Fibroblast of skin of right quadriceps (primary cell): ENCODE results near the gene TACC3.

Source experiments
- DNase-seq: peaks from one replicate; pipeline ENCODE4 v3.0.0-alpha.2; 2013

Gene TACC3

GRCh38 chr4:1748465-1748995 is 27.2 kb downstream of the TACC3 start:
- peak; percentile 56 for DNase-seq

DNA sequence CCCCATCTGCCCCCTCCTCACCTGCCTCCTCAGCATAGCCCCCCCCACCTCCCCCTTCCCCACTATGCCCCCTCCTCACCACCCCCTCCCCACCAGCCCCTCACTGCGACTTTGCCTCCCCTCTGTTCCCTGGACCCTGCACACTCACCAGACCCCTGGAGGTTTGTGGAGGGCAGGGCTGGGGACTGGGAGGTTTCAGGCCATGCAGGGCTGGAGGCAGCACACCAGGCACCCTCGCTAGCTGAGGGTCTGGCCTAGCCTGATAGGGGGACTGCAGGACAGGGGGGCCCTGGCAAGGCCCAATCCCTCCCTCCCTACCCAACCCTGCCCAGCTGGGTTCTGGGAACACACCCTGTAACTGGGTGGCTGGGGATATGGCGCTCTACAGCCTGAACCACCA is 28.0 kb downstream of the TACC3 start:
- DNase-seq, result no peak

GRCh38 chr4:1749826-1750225 is 28.5 kb downstream of the TACC3 start:
- DNase-seq, result no peak

DNA sequence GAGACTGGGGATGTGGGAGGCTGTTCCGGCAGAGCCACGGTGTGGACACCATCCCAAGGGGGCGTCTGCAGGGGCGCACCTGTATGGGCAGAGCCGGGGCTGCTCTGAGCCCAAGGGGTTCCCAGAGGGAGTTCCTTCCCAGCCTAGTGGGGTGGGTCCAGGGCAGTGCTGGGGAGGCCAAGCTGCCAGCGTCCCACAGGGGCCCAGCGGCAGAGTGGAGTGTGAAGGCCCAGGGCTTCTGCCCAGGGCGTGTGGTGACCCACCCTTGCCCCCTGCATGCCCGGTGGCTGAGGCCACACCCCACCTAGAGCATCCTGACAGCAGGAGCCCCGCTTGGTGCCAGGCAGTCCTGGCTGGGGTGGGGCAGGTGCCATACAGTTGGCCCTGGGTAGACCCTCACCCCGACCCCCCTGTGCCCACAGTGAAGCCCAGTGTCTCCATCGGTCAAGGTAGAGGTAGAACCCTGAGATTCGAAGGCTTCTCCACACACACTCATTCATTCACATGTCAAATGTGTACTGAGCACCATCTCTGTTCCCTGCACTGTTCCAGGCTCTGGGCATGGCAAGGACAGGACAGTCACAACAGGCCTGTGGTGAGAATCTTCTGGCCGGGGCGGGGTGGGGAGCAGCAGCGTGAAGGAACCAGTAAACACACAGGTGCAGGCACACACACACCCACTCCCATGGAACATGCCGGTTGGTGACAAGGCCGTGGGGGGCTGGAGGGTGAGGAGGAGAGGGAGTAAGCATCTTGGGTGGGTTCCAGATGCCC is 29.2 kb downstream of the TACC3 start:
- DNase-seq, result no peak

GRCh38 chr4:1751155-1751918 is 30.0 kb downstream of the TACC3 start:
- no peak for DNase-seq

DNA sequence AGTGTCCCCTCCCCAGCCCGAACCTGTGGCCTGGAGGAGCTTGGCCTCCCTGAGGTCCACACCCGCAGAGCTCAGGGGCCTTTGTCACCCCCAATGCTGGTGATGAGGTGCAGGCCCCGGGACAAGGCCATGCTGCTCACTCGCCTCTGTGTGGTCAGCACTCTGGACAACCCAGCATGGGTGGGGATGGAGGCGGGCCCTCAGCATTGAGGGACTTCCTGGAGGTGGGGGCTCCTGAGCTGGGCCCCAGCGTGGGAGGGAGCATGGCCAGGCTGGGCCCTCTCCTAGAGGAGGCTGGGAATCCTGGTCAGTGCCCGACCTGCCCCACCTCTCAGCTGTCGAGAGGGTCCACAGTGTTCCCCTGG is 30.6 kb downstream of the TACC3 start:
- no peak for DNase-seq

DNA sequence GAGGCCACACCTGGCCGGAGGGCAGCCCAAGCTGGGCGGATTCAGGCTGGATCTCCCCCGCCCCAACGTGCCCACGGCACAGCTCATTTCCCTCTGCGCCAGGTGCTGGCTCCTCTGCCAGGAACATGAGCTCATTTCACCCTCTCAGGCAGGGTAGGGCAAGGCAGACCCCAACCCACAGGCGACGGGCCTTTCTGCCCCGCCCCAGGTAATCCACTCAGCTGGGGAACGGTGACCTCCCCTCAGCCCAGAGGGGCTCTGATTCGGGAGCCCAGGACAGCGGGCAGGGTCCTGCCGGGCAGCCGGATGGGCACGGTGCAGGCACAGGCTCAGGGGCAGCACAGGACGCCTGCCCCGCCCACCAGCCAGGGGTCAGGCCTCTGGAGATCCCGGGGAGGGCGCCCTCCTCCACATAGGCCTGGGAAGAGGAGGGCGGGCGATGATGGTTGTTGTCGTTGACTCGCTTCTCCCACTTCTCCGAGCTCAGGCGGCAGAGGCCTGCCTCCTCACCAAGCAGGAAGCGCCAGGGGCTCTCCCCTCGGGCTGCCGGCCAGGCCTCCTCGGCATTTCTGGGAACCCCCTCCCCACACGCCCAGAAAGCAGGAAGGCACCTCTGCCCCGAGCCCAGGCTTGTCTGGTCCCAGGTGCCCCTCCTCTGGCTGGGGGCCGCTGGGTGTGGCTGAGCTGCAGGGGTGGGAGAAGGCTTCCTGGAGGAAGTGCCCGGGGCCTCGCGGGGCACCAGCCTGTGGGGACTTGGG is 31.1 kb downstream of the TACC3 start:
- DNase-seq, result no peak

- no peak for DNase-seq
Measured at GRCh38 chr4:1753294-1753696, 32.0 kb downstream of the TACC3 start.

DNA sequence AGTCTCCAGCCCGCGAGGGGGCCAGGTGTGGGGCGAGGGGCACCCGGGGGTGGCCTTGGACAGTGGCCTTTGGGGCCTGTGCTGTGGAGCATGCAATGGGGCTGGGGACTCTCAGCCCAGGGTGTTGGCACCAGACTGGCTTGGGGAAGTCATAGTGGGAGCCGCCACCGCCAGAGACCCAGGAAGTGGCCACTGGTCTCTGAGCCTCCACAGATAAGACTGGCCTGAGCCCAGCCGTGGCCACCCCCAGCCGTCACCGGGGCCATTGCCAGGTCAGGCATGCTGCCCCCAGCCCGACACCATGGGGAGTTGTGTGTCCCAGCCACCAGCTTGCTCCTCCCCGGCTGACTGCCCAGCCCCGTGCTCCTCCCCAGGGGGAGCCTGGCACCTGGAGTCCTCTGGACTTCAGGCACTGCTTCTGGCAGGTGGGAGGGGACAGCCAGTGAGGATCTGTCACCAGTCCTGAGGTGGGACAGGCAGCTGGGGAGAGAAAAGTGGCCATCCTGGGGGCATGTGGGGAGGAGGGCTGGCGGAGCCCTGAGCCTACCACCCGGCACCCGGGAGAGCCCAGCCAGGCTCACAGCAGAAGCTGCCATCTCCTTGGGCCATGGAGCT is 32.5 kb downstream of the TACC3 start:
- no peak for DNase-seq

DNA sequence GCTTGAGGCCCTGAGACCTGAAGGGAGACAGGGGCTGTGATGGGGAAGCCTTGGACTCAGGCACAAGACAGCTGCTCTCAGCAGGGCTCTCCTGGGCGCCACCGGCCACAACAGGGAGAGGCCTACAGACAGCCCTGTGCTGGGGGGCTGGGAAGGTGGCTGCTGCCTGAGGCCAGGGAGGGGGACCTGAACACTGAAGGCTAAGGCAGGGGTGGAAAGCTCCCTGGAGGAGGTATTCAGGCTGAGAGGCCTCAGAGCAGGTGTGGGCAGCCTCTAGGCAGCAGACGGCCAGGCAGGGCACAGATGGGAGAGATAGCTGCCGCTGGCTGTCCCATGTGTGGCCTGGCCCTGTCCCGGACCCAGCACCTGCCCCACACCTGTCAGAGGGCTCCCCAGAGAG is 33.0 kb downstream of the TACC3 start:
- DNase-seq, result no peak

- DNase-seq, result no peak
Measured at GRCh38 chr4:1755297-1755696, 34.0 kb downstream of the TACC3 start.

DNA sequence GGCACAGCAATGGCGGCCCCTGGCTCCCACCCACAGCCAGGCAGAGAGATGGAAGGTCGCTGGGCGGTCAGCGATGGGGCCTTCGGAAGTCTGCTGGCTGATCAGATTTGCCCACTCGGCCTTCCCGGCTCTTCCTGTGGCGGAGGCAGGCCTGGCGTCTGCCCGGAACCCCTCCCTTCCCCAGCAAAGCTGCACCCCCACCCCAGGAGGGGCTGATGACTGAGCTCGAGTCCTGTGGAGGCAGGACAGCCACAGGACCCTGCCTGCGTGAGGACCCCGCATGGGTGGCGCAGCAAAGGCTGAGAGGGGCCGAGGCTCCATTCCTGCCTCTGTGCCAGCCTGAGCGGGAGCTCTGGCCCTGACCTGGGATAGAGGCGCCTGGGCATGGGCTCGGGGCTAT is 34.8 kb downstream of the TACC3 start:
- no peak for DNase-seq

DNA sequence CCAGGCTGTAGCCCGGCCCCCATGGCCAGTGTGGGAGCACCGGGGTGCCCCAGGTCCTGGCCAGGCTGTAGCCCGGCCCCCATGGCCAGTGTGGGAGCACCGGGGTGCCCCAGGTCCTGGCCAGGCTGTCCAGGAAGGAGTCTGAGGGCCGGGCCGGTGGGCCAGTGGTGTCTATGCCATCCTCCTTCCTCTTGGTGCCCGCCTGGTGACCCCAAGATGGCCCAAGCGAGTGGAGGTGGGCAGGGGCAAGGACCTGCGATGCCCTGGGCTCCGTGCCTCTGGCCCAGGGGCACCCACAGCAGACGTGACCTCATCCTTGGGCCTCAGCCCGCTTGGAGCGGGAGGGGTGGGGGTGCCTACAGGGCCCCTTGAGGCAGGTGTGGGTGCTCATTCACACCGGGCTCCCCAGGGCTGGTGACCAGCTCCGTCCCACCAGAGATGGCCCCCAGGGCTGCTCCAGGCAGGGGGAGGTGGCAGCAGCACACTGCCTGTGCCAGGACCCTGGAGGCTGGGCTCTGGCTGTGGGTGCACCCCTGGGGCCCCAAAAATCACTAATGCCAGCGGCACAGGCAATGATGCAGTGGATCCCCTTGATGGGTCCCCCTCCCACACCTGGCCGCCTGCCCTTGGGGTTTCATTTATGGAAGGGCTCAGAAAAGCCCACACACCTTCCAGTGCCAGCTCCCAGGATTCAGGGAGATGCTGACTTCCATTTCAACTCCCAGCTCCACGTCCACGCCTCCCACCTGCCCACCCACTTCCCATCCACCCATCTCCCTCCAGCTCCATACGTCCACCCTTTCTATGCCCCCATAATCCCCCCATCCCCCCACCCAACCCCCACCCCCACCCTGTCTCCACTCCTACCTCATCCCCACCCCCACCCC is 35.8 kb downstream of the TACC3 start:
- DNase-seq, result no peak

DNA sequence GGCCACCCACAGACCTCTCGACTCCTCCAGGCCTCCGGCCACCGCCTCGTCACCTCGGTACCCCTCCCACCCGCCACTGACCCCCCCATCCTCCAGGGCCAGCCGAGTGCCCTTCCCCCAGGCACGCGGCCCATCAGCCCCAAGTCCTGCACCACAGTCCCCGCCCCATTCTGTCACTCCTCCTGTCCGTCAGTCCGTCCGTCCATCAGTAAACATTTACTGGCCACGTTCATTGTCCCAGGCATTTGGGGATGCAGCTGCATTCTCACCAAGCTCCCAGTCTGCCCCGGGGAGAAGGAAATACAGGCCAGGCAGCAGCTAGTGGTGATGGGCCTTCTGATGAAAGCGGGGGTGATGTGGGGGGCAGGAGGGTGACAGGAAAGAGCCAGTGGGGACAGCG is 36.5 kb downstream of the TACC3 start:
- DNase-seq, result no peak

DNA sequence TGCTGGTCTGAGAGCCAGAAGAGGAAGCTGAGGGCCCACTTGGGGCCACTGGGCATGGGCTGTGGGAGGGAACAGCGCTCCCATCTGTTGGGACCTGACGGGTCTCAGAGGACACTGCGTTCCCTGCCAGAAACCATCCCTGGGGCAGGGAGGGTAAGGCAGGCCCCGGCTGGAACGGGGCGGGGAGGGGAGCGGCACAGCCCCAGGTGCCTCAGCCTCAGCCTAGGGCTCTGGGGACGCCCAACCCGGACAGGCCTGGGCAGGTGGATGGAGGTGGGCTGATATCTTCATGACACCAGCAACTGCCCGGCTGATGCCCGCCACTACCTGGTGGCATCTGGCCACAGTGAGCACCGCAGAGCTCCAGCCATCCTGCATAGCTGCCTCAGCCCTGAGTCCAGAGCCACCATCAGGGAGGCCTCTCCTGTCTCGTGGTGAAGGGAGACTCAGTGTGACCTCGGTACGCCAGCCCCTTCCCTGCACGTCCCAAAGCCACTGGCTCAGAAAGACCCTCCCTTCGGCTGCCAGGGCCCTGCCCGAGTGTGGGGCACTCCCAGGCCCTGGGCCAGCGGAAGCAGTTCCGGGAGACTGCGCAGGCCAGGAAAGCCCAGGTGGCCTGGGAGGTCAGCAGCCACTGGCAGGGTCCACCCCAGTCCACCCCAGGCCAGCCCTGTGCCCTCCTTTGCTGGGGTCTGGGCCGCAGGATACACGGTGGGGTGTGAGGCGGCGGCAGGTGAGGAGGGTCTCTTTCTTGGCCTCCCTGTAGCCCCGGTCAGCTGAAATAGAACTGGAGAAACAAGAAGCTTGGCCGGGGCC is 37.2 kb downstream of the TACC3 start:
- DNase-seq, result no peak

GRCh38 chr4:1759170-1759817 is 38.0 kb downstream of the TACC3 start:
- DNase-seq, result no peak

- no peak for DNase-seq
Measured at GRCh38 chr4:1759818-1760223, 38.5 kb downstream of the TACC3 start.

- no peak for DNase-seq
Measured at GRCh38 chr4:1760521-1761071, 39.3 kb downstream of the TACC3 start.

- no peak for DNase-seq
Measured at GRCh38 chr4:1761130-1761689, 39.9 kb downstream of the TACC3 start.
